Stimulated activated memory B cell treated with anti-CD40 and anti-IgM and Interleukin-4, amounts not matched to agents 10 μg/mL and 1 μg/mL and 100 μg/mL, for 72 hours (primary cell): Measurements from ENCODE around the gene ATP2A1.
A peak's percentile ranks its signal among the peaks of the same experiment; 100 is the strongest.

Source experiments
- ATAC-seq: fragments of 150-1000 bp; cut with Tn5 transposase; 2 replicates; pipeline ENCODE4 v1.10.0; 2021
- H3K27ac Mint-ChIP-seq: one replicate; pipeline ENCODE4 v1.8.0; 2022; ENCODE audit warnings: mild to moderate bottlenecking, mixed read lengths
- H3K27me3 Mint-ChIP-seq: one replicate; pipeline ENCODE4 v1.8.0; 2022; ENCODE audit warnings: mixed read lengths
- H3K36me3 Mint-ChIP-seq: one replicate; pipeline ENCODE4 v1.8.0; 2022; ENCODE audit warnings: mixed read lengths
- H3K4me1 Mint-ChIP-seq: one replicate; pipeline ENCODE4 v1.8.0; 2022; ENCODE audit warnings: mixed read lengths
- H3K4me3 Mint-ChIP-seq: one replicate; pipeline ENCODE4 v1.8.0; 2022; ENCODE audit warnings: mild to moderate bottlenecking, moderate library complexity, mixed read lengths
- H3K9me3 Mint-ChIP-seq: one replicate; pipeline ENCODE4 v1.8.0; 2022; ENCODE audit warnings: mixed read lengths

Gene ATP2A1

DNA sequence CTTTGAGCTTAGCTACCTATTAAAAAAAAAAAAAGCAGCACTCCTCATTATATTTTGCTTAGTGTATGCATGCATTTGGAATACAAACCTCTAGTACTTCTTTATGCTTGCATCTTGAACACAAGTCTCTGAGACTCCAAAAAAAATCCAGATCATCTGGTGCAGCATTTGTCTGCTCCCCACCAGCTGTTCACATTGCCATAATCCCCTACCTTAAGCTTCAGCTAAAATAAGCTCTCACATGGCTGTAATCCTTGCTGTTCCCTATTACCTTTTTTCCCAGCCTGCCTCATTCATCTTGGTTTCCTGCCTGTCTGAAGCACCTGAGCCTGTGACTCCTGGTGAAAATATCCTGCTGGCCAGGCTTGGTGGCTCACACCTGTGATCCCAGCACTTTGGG lies 65.0 kb downstream of the ATP2A1 start:
- peaks cover 12% of the 10 kb centered on the region for H3K36me3 Mint-ChIP-seq
- H3K4me1 Mint-ChIP-seq = peaks cover 25% of the 10 kb centered on the region
- H3K4me3 Mint-ChIP-seq = no peak overlapping the region
- no peak for ATAC-seq
- H3K27ac Mint-ChIP-seq = peak overlapping the region; percentile 38
- H3K9me3 Mint-ChIP-seq = no peaks in the 10 kb centered on the region
- no peaks in the 10 kb centered on the region for H3K27me3 Mint-ChIP-seq

DNA sequence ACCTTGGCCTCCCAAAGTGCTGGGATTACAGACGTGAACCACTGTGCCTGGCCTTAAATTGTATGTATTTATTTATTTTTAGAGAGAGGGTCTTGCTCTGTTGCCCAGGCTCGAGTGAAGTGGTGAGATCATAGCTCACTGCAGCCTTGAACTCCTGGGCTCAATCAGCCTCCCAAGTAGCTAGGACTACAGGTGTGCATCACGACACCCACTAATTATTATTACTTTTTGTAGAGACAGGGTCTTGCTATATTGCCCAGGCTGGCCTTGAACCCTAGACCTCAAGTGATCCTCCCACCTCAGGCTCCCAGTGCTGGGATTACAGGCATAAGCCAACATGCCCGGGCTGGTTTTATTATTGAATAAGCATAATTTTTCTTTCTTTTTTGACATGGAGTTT lies 68.4 kb downstream of the ATP2A1 start:
- Mint-ChIP-seq H3K27ac (no peak overlapping the region), H3K4me3 (no peak overlapping the region), H3K36me3 (no peaks in the 10 kb centered on the region), H3K27me3 (no peaks in the 10 kb centered on the region), H3K4me1 (peaks cover 20% of the 10 kb centered on the region), H3K9me3 (no peaks in the 10 kb centered on the region)
- no peak for ATAC-seq

DNA sequence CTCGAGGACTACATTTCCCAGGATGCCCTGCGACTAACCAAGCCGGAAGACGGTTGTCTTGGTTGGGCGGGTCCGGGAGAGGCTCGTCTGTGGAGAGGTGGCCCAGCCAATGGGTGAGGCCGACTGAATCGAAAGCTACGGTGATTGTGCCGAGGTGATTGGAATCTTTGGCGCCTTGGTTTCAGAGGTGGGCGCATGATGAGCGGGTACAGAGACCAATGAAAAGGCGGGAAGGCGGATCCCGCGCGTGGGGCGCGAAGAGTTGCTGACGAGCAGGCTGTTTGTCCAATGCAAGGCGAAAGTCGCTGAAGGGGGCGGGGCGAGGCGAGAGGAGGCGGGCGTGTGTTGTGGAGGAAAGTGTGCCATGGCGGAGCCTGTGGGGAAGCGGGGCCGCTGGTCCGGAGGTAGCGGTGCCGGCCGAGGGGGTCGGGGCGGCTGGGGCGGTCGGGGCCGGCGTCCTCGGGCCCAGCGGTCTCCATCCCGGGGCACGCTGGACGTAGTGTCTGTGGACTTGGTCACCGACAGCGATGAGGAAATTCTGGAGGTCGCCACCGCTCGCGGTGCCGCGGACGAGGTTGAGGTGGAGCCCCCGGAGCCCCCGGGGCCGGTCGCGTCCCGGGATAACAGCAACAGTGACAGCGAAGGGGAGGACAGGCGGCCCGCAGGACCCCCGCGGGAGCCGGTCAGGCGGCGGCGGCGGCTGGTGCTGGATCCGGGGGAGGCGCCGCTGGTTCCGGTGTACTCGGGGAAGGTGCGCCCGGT lies 72.5 kb downstream of the ATP2A1 start, which contains the start of gene NFATC2IP:
Gene NFATC2IP, plus strand, starts transcription at position 290 of the 762 bp plus-strand sequence. Its CDS starts 75 bp downstream, at position 365.
- Mint-ChIP-seq H3K4me1 (peaks cover 22% of the 10 kb centered on the region), H3K4me3 (peak within 1 kb of the TSS; percentile 90), H3K27me3 (no peaks in the 10 kb centered on the region), H3K36me3 (peaks cover 22% of the 10 kb centered on the region), H3K9me3 (no peaks in the 10 kb centered on the region), H3K27ac (peak within 1 kb of the TSS; percentile 78)
- ATAC-seq = peak; percentile 98

DNA sequence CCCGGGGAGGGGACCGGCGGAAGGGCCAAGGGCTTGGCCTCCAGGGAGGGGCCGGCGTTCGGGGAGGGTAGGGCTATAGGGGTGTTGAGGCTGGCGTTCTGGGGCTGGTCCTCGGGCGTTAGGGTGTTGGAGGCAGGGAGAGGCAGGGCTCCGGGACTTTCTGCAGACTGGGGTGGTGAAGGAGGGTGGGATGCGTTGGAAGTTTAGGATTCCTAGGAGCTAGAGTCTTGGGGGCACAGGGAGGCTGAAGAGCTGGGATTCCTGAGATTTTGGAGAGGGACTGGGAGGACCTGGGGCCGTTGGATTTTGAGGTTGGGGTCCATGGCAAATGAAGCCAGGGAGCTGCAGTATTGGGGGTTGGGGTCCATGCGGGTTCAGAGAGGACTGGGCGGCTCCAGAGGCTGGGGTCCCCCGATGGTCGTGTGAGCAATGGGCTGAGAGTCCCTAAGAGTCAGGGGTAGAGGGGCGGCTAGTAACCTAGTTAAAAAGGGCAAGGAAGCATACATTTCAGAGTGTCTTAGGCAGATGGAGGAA lies 73.2 kb downstream of the ATP2A1 start:
- ATAC-seq = peak; percentile 55
- peak overlapping the region; percentile 78 for H3K27ac Mint-ChIP-seq
- H3K27me3 Mint-ChIP-seq = no peaks in the 10 kb centered on the region
- peak overlapping the region; percentile 90 for H3K4me3 Mint-ChIP-seq
- peaks cover 23% of the 10 kb centered on the region for H3K4me1 Mint-ChIP-seq
- no peaks in the 10 kb centered on the region for H3K9me3 Mint-ChIP-seq
- peaks cover 28% of the 10 kb centered on the region for H3K36me3 Mint-ChIP-seq
